Testis (tissue), 3 donors: ENCODE data around the gene MRPL51. TPM values are rescaled to one million over a fixed set of nuclear protein-coding genes. Genes with fewer than 3 reads are reported as not detected.

Source experiments
- DNase-seq: peaks from one replicate; pipeline ENCODE4 v3.0.0-alpha.2; 2019
- H3K27ac ChIP-seq, 2 donors: fragments of 200-600 bp; sonication (generic); one replicate each; pipeline ENCODE4 v1.5.1; 2019
- H3K27me3 ChIP-seq: fragments of 200-600 bp; sonication (generic); one replicate; pipeline ENCODE4 v1.5.1; 2019
- H3K36me3 ChIP-seq: fragments of 200-600 bp; sonication (generic); one replicate; pipeline ENCODE4 v1.5.1; 2017; ENCODE audit warnings: low read depth; ENCODE audit errors: missing control alignments
- H3K4me1 ChIP-seq: fragments of 200-600 bp; sonication (generic); one replicate; pipeline ENCODE4 v1.5.1; 2019
- H3K4me3 ChIP-seq, 2 donors: fragments of 200-600 bp; sonication (generic); one replicate each; pipeline ENCODE4 v1.5.1; 2017 to 2019
- H3K9me3 ChIP-seq: fragments of 200-600 bp; sonication (generic); one replicate; pipeline ENCODE4 v1.5.1; 2017
- POLR2A ChIP-seq: fragments of 450-650 bp; IDR thresholded peaks from one replicate; pipeline ENCODE4 v1.6.1; 2017; ENCODE audit warnings: antibody characterized with exemption, mild to moderate bottlenecking, moderate library complexity
- WGBS, 2 donors: methylation state at CpG; one replicate each; pipeline ENCODE4 v1.1.5; 2018; 5-methylcytosine and 5-hydroxymethylcytosine counted together
- intact Hi-C: fragments of 100-400 bp; cut with DNase I; formaldehyde crosslinking; loops from one replicate; pipeline ENCODE4 v1.15.1; 2023; ENCODE audit warnings: low total_unique reads
- polyA plus RNA-seq: library from polyadenylated mRNA; stranded (reverse); fragments of 350-450 nt; fragmentation: Illumina TruSeq; extraction: RNeasy Lipid Tissue Mini Kit (QIAGEN cat#74804); gene quantifications from one replicate; pipeline ENCODE4 v1.2.3, GENCODE V29; 2014; ENCODE audit warnings: low read depth, low replicate concordance; ENCODE audit not compliant: insufficient read depth
- total RNA-seq, 2 donors: library from RNA; depleted of rRNA; stranded (reverse); fragments of >200 nt; gene quantifications; one replicate each; pipeline ENCODE4 v1.2.3, GENCODE V29; 2016
- TF ChIP-seq, protein P1 (sequence below), 3 experiments: fragments of 450-650 bp in 2 of 3; fragments of 200-600 bp in 1 of 3; sonication (generic) in 1 of 3; IDR thresholded peaks; one replicate each; pipeline ENCODE4 v1.5.1; 2016 to 2019; ENCODE audit warnings: antibody characterized with exemption in 3 of 3, mild to moderate bottlenecking in 2 of 3, moderate library complexity in 1 of 3

MRPL51 gene
- total and polyA plus RNA-seq, 3 donors from 2014 or later, result 106 to 343 (median 135) TPM

- intact Hi-C loops, result no loop called here
- Histone ChIP-seq H3K27ac (no peak overlapping the region), H3K27me3 (no peaks in the 10 kb centered on the region), H3K36me3 (no peaks in the 10 kb centered on the region), H3K4me3 (no peak overlapping the region), H3K4me1 (no peaks in the 10 kb centered on the region), H3K9me3 (no peaks in the 10 kb centered on the region)
- peak; percentile 48 for DNase-seq
- TF ChIP-seq, protein P1, sequence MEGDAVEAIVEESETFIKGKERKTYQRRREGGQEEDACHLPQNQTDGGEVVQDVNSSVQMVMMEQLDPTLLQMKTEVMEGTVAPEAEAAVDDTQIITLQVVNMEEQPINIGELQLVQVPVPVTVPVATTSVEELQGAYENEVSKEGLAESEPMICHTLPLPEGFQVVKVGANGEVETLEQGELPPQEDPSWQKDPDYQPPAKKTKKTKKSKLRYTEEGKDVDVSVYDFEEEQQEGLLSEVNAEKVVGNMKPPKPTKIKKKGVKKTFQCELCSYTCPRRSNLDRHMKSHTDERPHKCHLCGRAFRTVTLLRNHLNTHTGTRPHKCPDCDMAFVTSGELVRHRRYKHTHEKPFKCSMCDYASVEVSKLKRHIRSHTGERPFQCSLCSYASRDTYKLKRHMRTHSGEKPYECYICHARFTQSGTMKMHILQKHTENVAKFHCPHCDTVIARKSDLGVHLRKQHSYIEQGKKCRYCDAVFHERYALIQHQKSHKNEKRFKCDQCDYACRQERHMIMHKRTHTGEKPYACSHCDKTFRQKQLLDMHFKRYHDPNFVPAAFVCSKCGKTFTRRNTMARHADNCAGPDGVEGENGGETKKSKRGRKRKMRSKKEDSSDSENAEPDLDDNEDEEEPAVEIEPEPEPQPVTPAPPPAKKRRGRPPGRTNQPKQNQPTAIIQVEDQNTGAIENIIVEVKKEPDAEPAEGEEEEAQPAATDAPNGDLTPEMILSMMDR (IDR thresholded peaks at IDR 0.05), result no peak
- TF ChIP-seq POLR2A, result no peak
- 77 to 83% methylated on average over 15 of the region's 15 CpGs for WGBS, 2 donors
Observed at GRCh38 chr12:6461401-6462233, 31.4 kb downstream of the MRPL51 start.

DNA sequence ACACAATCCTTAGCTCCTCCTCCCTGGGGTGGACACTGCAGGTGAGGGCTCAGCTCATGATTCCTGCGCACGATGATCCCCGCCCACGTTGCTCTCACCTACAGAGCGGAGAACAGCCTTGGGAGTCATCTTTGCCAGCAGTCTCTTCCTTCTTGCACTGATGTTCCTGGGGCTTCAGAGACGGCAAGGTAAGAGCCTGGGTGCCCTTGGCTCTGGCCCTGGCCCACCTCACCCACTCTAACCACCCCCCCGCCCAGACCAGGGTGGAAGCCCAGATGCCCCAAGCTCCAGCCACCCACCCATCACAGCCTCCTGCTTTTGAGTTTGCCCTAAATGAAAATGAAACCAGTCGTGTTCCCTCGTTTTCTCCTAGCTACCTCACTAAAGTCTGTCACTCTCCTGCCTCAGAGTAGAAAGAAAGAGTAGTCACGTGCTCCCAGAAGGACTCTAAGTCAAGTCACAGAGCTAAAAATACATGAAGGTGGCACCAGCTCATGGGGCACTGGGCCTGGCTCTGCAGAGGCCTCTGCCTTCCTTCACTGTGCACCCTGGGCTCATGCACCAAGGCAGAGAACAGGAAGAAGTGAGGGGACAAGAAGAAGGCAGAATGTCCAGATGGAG lies 32.2 kb downstream of the MRPL51 start:
- WGBS, 2 donors, result 91 to 92% methylated on average over 10 of the region's 10 CpGs
- Histone ChIP-seq H3K4me1 (no peaks in the 10 kb centered on the region), H3K27me3 (no peaks in the 10 kb centered on the region), H3K36me3 (no peaks in the 10 kb centered on the region), H3K27ac (no peak overlapping the region), H3K9me3 (no peaks in the 10 kb centered on the region), H3K4me3 (no peak overlapping the region)
- TF ChIP-seq, protein P1 (IDR thresholded peaks at IDR 0.05), result no peak
- no peak for TF ChIP-seq POLR2A
- intact Hi-C loops, result no loop called here
- no peak for DNase-seq

GRCh38 chr12:6459004-6459337 lies 34.1 kb downstream of the MRPL51 start:
- Histone ChIP-seq H3K4me1 (no peaks in the 10 kb centered on the region), H3K4me3 (no peak overlapping the region), H3K9me3 (no peaks in the 10 kb centered on the region), H3K27ac (no peak overlapping the region), H3K36me3 (no peaks in the 10 kb centered on the region), H3K27me3 (no peaks in the 10 kb centered on the region)
- 94 to 100% methylated on average over 2 of the region's 2 CpGs for WGBS, 2 donors
- intact Hi-C loops, result loop anchor here (10.0 kb wide), 1 partner anchor 124 kb away; no protein-coding TSS in a partner anchor
- no peak for TF ChIP-seq POLR2A
- TF ChIP-seq, protein P1 (IDR thresholded peaks at IDR 0.05), result no peak
- no peak for DNase-seq

GRCh38 chr12:6458281-6459003 lies 34.6 kb downstream of the MRPL51 start:
- intact Hi-C loops, result loop anchor here (10.0 kb wide), 1 partner anchor 124 kb away; no protein-coding TSS in a partner anchor
- Histone ChIP-seq H3K27ac (no peak overlapping the region), H3K4me3 (no peak overlapping the region), H3K27me3 (no peaks in the 10 kb centered on the region), H3K36me3 (no peaks in the 10 kb centered on the region), H3K4me1 (no peaks in the 10 kb centered on the region), H3K9me3 (no peaks in the 10 kb centered on the region)
- DNase-seq, result no peak
- no peak for TF ChIP-seq POLR2A
- TF ChIP-seq, protein P1 (IDR thresholded peaks at IDR 0.05), result no peak
- WGBS, 2 donors, result 94 to 95% methylated on average over 14 of the region's 14 CpGs
